Spleen (tissue), 11 donors: ENCODE data around the gene C9orf85. TPM values are rescaled to one million over a fixed set of nuclear protein-coding genes. Genes with fewer than 3 reads are reported as not detected.

ENCODE experiments used
- DNase-seq: peaks from one replicate; pipeline ENCODE4 v3.0.0-alpha.2; 2020
- H3K27ac ChIP-seq, 8 donors: fragments of 200-600 bp; sonication (generic) in 7 of 8; 1 replicate in 4 of 8; 2 replicates in 4 of 8; pipeline versions ENCODE4 v1.5.0 to v1.8.0; 2016 to 2021; ENCODE audit warnings: inconsistent platforms in 4 of 8, mild to moderate bottlenecking in 4 of 8, moderate library complexity in 1 of 8
- H3K27me3 ChIP-seq, 7 donors: fragments of 200-600 bp; sonication (generic) in 6 of 7; replicated peaks in 1 of 7; 1 replicate in 4 of 7; 2 replicates in 3 of 7; pipeline versions ENCODE4 v1.5.0 to v1.8.0; 2016 to 2021; ENCODE audit warnings: inconsistent platforms in 3 of 7, mild to moderate bottlenecking in 1 of 7
- H3K36me3 ChIP-seq, 6 donors: fragments of 200-600 bp; sonication (generic) in 5 of 6; 1 replicate in 4 of 6; 2 replicates in 2 of 6; pipeline versions ENCODE4 v1.5.0 to v1.8.0; 2016 to 2021; ENCODE audit warnings: inconsistent platforms in 2 of 6
- H3K4me1 ChIP-seq, 6 donors: fragments of 200-600 bp; sonication (generic) in 5 of 6; 1 replicate in 3 of 6; 2 replicates in 3 of 6; pipeline versions ENCODE4 v1.5.0 to v1.8.0; 2016 to 2021; ENCODE audit warnings: inconsistent platforms in 3 of 6
- H3K4me3 ChIP-seq, 8 donors: fragments of 200-600 bp; sonication (generic) in 7 of 8; 1 replicate in 4 of 8; 2 replicates in 4 of 8; pipeline versions ENCODE4 v1.5.0 to v1.8.0; 2016 to 2021; ENCODE audit warnings: inconsistent platforms in 4 of 8, mild to moderate bottlenecking in 4 of 8, moderate library complexity in 2 of 8
- H3K9me3 ChIP-seq, 8 donors: fragments of 200-600 bp; sonication (generic) in 7 of 8; 1 replicate in 4 of 8; 2 replicates in 4 of 8; pipeline versions ENCODE4 v1.5.0 to v1.8.0; 2016 to 2021; ENCODE audit warnings: inconsistent platforms in 4 of 8
- CTCF ChIP-seq, 11 experiments: fragments of 200-600 bp in 7 of 11; fragments of 450-650 bp in 4 of 11; sonication (generic) in 4 of 11; IDR thresholded peaks in 8 of 11; conservative IDR thresholded peaks in 3 of 11; 1 replicate in 7 of 11; 2 replicates in 4 of 11; pipeline versions ENCODE4 v1.4.0 to v1.8.0; 2016 to 2021; ENCODE audit warnings: antibody characterized with exemption in 11 of 11, inconsistent platforms in 4 of 11, mild to moderate bottlenecking in 1 of 11
- POLR2A ChIP-seq, 3 donors: fragments of 450-650 bp; IDR thresholded peaks; one replicate each; pipeline ENCODE4 v1.5.1; 2017; ENCODE audit warnings: antibody characterized with exemption in 3 of 3, mild to moderate bottlenecking in 1 of 3
- POLR2AphosphoS5 ChIP-seq, 3 donors: sonication (generic); formaldehyde crosslinking; IDR thresholded peaks; one replicate each; pipeline ENCODE4 v1.5.1; 2017; ENCODE audit warnings: antibody characterized with exemption in 3 of 3
- WGBS, 5 donors: extraction: QIAGEN DNeasy Blood & Tissue Kit in 3 of 5; methylation state at CpG; one replicate each; pipeline versions ENCODE4 v1.1.5 to v1.1.7; 2013 to 2018; 5-methylcytosine and 5-hydroxymethylcytosine counted together
- intact Hi-C: fragments of 100-400 bp; cut with DNase I; formaldehyde crosslinking; loops from one replicate; pipeline ENCODE4 v1.15.0; 2023; ENCODE audit warnings: low total_unique reads
- polyA plus RNA-seq, 3 donors: library from polyadenylated mRNA; stranded (reverse); fragments of 200-250 nt; gene quantifications; one replicate each; pipeline ENCODE4 v1.2.1, GENCODE V29; 2013
- total RNA-seq, 7 donors: library from RNA; depleted of rRNA in 3 of 7; stranded (reverse); fragments of >200 nt in 3 of 7; fragmentation: NEBNext Ultra II Directional in 4 of 7; extraction: Animal tissue kit (Norgen Biotek cat#: 25700) in 4 of 7; gene quantifications; one replicate each; pipeline versions ENCODE4 v1.1.0 to v1.2.1, GENCODE V29; 2016 to 2021
- donor health status: healthy with polysubstance abuse.
- donor health status: DM: no; HTN: no; CAD: no; lungs with moderate emphysema.
- donor health status: DM: no; HTN: no; CAD: no.
- donor health status: Bipolar disorder and iron deficiency.
- donor health status: healthy.
- donor health status: DM: no; HTN: no; CAD: no.
- donor health status: DM: yes; HTN: yes; CAD: no.

Gene C9orf85
- total and polyA plus RNA-seq, 10 donors, result 7.1 to 17.8 (median 9.3) TPM

DNA sequence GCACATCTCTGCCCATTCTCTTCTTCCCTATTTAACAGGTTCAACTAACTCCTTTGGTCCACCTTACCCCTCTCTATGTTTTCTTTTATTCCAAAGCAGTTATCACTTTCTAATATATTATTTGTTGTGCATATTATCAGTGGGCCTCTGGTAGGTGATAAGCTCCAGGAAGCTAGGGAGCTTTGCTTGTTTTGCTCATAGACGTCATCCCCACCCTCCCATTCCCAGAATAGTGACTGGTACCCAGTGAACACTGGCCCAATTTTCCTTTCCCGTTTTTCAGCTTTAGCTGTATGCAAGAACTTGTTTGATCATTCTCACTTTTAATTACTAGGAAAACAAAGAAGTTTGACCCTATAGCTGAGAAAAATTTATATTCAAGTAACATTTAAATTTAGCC lies 7.4 kb upstream of the C9orf85 start:
- peaks cover 0 to 17% (median 0%) of the 10 kb centered on the region in 6 donors for H3K36me3 ChIP-seq
- peaks cover 7 to 100% (median 51%) of the 10 kb centered on the region in 6 donors for H3K4me1 ChIP-seq
- H3K4me3 ChIP-seq, result no peak overlapping the region
- no peaks in the 10 kb centered on the region for H3K9me3 ChIP-seq
- no peak overlapping the region for H3K27ac ChIP-seq
- DNase-seq, result no peak
- WGBS, 5 donors, result 48 to 61% (median 53%) methylated on average over 2 of the region's 2 CpGs
- intact Hi-C loops, result no loop called here
- H3K27me3 ChIP-seq, result no peaks in the 10 kb centered on the region
- no peak for TF ChIP-seq POLR2AphosphoS5 (IDR thresholded peaks at IDR 0.05)
- TF ChIP-seq CTCF (IDR thresholded peaks at IDR 0.05 in 8 of 11, conservative IDR thresholded peaks at IDR 0.05 in 3 of 11), result no peak
- no peak for TF ChIP-seq POLR2A (IDR thresholded peaks at IDR 0.05)

- no peak for DNase-seq
- WGBS, 5 donors, result 41 to 64% (median 55%) methylated on average over 1 of the region's 1 CpG
- no peak for TF ChIP-seq POLR2AphosphoS5 (IDR thresholded peaks at IDR 0.05)
- Histone ChIP-seq H3K27ac (no peak overlapping the region), H3K27me3 (no peaks in the 10 kb centered on the region), H3K9me3 (no peaks in the 10 kb centered on the region), H3K4me3 (peak overlapping the region in 4 of 8 donors; percentile 80 to 97 (median 94)), H3K4me1 (peaks cover 20 to 87% (median 46%) of the 10 kb centered on the region in 6 donors), H3K36me3 (peaks cover 0 to 17% (median 0%) of the 10 kb centered on the region in 6 donors)
- intact Hi-C loops, result no loop called here
Observed at GRCh38 chr9:71908825-71909224, 2.6 kb upstream of the C9orf85 start.

DNA sequence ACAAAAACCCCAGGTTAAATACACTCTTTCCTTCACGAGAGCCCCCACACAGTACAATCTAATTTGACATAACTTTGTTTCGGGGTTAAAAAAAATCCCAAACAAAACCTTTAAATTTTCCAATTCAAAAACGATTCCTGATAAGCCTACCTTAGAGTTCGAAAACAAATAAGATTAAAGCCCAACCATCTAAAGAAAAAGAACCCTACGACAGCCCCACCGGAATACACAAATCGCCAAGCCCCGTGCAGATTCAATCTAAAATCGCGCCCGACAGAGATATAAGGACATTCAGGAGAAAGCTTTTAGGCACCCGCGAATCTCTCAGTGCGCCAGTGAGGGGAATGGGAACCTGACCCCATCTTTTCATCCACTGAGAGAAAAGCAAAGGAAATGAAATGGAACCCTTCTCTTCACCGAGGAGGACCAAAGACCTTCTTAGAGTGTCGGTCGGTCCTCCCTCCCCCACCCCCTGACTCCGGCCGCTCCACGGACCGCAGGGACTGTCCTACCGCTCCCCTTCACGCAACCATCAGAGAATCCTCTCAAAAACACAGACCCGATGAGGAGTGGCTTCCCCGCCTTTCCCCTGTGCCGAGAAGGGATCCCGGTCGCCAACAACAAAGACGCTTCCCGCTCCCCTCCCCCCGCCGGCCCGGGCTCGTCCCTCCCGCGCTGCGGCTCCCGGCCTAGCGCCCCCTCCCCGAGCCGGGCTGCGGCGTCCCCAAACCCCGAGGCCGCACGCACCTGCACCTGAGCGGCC lies 1.4 kb upstream of the C9orf85 start:
- Histone ChIP-seq H3K27ac (peak overlapping the region; percentile 86 to 97 (median 94)), H3K27me3 (no peaks in the 10 kb centered on the region), H3K4me1 (peaks cover 20 to 86% (median 47%) of the 10 kb centered on the region in 6 donors), H3K36me3 (peaks cover 0 to 15% (median 0%) of the 10 kb centered on the region in 6 donors), H3K9me3 (no peaks in the 10 kb centered on the region), H3K4me3 (peak overlapping the region; percentile 80 to 97 (median 90))
- WGBS, 5 donors, result 0 to 1% (median 0%) methylated on average over 27 to 47 of the region's 47 CpGs
- TF ChIP-seq POLR2AphosphoS5 (IDR thresholded peaks at IDR 0.05) (no peak), POLR2A (IDR thresholded peaks at IDR 0.05) (no peak), CTCF (IDR thresholded peaks at IDR 0.05 in 8 of 11, conservative IDR thresholded peaks at IDR 0.05 in 3 of 11) (peak in 1 of 11 experiments; percentile 3)
- DNase-seq, result no peak
- intact Hi-C loops, result loop anchor here (10.0 kb wide), 1 partner anchor 465 kb away; no protein-coding TSS in a partner anchor

DNA sequence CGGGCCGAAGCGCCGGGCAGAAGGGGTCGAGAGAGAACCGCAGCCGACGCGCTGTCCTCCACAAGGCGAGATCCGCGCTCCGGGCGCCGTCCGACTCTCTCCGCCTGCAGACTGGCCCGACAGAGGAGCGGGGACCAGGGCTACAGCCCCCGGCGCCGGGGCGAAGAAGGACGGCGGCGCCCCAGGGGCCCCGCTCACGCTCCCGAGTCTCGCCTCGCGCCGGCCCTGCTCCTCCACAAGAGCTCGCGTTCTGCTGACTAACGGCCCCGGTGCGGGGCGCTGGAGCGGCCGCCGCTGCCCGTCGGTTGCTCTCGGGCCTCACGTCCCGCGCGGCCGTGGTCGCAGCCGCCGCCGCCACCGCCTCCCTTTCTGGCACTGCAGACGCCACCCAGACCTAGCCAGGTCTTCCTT lies 784 bp upstream of the C9orf85 start:
- H3K36me3 ChIP-seq, result peaks cover 0 to 9% (median 0%) of the 10 kb centered on the region in 6 donors
- intact Hi-C loops, result loop anchor here (10.0 kb wide), 1 partner anchor 464 kb away; no protein-coding TSS in a partner anchor
- no peak for DNase-seq
- H3K4me1 ChIP-seq, result peaks cover 20 to 86% (median 47%) of the 10 kb centered on the region in 6 donors
- no peaks in the 10 kb centered on the region for H3K9me3 ChIP-seq
- H3K27me3 ChIP-seq, result no peaks in the 10 kb centered on the region
- peak overlapping the region; percentile 86 to 97 (median 94) for H3K27ac ChIP-seq
- no peak for TF ChIP-seq POLR2A (IDR thresholded peaks at IDR 0.05)
- no peak for TF ChIP-seq CTCF (IDR thresholded peaks at IDR 0.05 in 8 of 11, conservative IDR thresholded peaks at IDR 0.05 in 3 of 11)
- TF ChIP-seq POLR2AphosphoS5 (IDR thresholded peaks at IDR 0.05), result no peak
- H3K4me3 ChIP-seq, result peak overlapping the region; percentile 80 to 97 (median 90)
- WGBS, 5 donors, result 0% methylated on average over 27 to 56 of the region's 56 CpGs
